BLaER1 treated with 17β-estradiol and CSF1 and Interleukin-3, amounts not matched to agents 10 nM and 100 nM (cell line): ENCODE measurements around the gene PLEKHA7.

Experiments used
- H3K27ac ChIP-seq, 11 experiments: shearing (Covaris generic); formaldehyde crosslinking; 2 replicates each; pipeline ENCODE4 v1.8.1; 2022
- H3K27me3 ChIP-seq, 11 experiments: shearing (Covaris generic); formaldehyde crosslinking; 2 replicates each; pipeline ENCODE4 v1.8.1; 2022
- H3K36me3 ChIP-seq, 11 experiments: shearing (Covaris generic); formaldehyde crosslinking; 2 replicates each; pipeline ENCODE4 v1.8.1; 2022
- H3K4me1 ChIP-seq, 10 experiments: shearing (Covaris generic); formaldehyde crosslinking; 2 replicates each; pipeline ENCODE4 v1.8.1; 2022
- H3K4me2 ChIP-seq, 11 experiments: shearing (Covaris generic); formaldehyde crosslinking; 2 replicates each; pipeline ENCODE4 v1.8.1; 2022
- H3K4me3 ChIP-seq, 10 experiments: shearing (Covaris generic); formaldehyde crosslinking; 2 replicates each; pipeline ENCODE4 v1.8.1; 2022
- H3K9ac ChIP-seq, 11 experiments: shearing (Covaris generic); formaldehyde crosslinking; 2 replicates each; pipeline ENCODE4 v1.8.1; 2022
- H3K9me3 ChIP-seq, 11 experiments: shearing (Covaris generic); formaldehyde crosslinking; replicated peaks in 1 of 11; 2 replicates each; pipeline ENCODE4 v1.8.1; 2022
- H4K20me1 ChIP-seq, 11 experiments: shearing (Covaris generic); formaldehyde crosslinking; 2 replicates each; pipeline ENCODE4 v1.8.1; 2022
- Cebpa-rat ChIP-seq, 11 experiments: shearing (Covaris generic); IDR thresholded peaks; 2 replicates each; pipeline ENCODE4 v1.8.1; 2022

The PLEKHA7 gene

DNA sequence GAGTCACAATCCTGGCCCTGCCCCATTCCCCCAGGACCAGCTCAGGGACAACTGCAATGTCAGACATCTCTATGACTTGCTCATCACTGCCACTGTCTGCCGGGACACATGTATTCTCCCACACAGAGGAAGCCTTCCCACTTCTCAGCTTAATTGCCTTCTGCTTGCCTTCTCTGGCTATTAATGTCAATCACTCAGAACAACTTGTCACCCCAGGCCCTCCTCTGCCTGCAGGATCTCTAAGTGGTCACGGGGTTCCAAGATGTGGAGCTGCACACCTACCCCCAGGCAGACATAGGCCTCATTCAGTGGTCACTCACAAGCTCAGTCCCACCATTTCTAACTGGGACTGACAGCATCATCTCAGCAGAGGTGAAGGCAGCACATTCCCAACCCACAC is 15.1 kb downstream of the PLEKHA7 start:
- Histone ChIP-seq H3K36me3 (no peaks in the 10 kb centered on the region), H3K4me3 (no peak overlapping the region), H4K20me1 (no peaks in the 10 kb centered on the region), H3K27ac (no peak overlapping the region), H3K4me2 (no peak overlapping the region), H3K9ac (no peak overlapping the region), H3K27me3 (no peaks in the 10 kb centered on the region), H3K9me3 (no peaks in the 10 kb centered on the region), H3K4me1 (no peaks in the 10 kb centered on the region)
- no peak for TF ChIP-seq Cebpa-rat (IDR thresholded peaks at IDR 0.05)

DNA sequence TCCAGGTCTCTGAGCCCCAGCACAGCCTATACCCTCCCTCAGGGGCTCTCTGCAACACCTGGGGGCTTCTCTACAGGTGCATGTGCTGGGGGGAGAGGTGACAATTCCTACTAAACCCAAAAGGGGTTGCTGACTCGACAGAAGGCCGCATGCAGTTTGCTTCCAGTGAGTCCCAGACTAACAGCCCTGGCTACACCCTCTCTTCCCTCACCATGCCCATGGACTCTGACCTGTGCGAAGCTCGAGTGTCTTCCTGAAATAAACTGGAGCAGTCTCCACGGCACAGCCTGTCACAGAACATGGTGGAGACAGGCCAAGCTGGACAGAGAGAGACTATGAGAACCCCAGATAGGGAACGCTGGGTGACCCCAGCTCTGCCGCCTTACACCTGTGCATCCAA is 16.6 kb downstream of the PLEKHA7 start:
- Histone ChIP-seq H3K4me1 (no peaks in the 10 kb centered on the region), H3K9ac (no peak overlapping the region), H3K4me3 (no peak overlapping the region), H4K20me1 (no peaks in the 10 kb centered on the region), H3K36me3 (no peaks in the 10 kb centered on the region), H3K27ac (no peak overlapping the region), H3K9me3 (no peaks in the 10 kb centered on the region), H3K27me3 (no peaks in the 10 kb centered on the region), H3K4me2 (no peak overlapping the region)
- TF ChIP-seq Cebpa-rat (IDR thresholded peaks at IDR 0.05), result no peak

DNA sequence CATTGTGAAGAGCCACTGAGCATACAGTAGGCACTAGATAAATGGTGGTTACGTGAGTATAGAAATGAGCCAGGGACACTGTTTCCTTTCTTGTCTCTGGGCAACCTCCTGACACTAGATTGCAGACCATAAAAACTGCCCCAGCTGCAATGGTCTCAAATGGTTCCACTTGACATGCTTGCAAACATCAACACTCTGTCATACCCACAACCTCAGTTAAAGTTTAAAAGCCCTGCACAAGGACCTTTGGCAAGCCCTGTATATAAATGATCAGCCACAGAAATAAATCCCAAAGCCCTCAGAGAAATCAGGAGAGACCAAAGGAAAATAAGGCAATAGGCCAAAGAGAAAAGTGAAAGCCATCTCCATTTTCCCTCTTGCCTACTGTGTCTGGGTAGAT is 20.7 kb downstream of the PLEKHA7 start:
- H3K4me2 ChIP-seq, result no peak overlapping the region
- no peaks in the 10 kb centered on the region for H4K20me1 ChIP-seq
- no peaks in the 10 kb centered on the region for H3K9me3 ChIP-seq
- H3K36me3 ChIP-seq, result no peaks in the 10 kb centered on the region
- TF ChIP-seq Cebpa-rat (IDR thresholded peaks at IDR 0.05), result no peak
- H3K4me3 ChIP-seq, result no peak overlapping the region
- H3K27me3 ChIP-seq, result no peaks in the 10 kb centered on the region
- H3K4me1 ChIP-seq, result no peaks in the 10 kb centered on the region
- no peak overlapping the region for H3K27ac ChIP-seq
- no peak overlapping the region for H3K9ac ChIP-seq

DNA sequence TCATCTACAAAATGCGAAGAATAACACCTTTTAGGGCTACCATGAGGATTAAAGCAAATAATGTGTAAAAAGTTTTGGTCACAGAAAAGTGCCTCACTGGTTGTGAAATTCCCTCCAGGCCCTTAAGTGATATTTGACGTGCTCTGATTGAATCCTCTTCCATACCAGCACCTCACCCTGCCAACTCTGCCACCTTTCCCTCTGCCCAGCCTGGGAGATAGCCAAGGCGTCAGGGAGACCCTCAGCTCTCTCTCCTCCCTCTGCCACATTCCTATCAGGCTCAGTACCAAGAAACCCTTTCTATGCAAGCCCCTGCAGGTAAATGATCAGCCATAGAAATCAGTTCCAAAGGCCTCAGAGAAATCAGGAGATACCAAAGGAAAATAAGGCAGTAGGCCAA is 21.4 kb downstream of the PLEKHA7 start:
- Histone ChIP-seq H4K20me1 (no peaks in the 10 kb centered on the region), H3K27me3 (no peaks in the 10 kb centered on the region), H3K36me3 (no peaks in the 10 kb centered on the region), H3K4me1 (no peaks in the 10 kb centered on the region), H3K27ac (no peak overlapping the region), H3K4me2 (no peak overlapping the region), H3K4me3 (no peak overlapping the region), H3K9ac (no peak overlapping the region), H3K9me3 (no peaks in the 10 kb centered on the region)
- no peak for TF ChIP-seq Cebpa-rat (IDR thresholded peaks at IDR 0.05)

DNA sequence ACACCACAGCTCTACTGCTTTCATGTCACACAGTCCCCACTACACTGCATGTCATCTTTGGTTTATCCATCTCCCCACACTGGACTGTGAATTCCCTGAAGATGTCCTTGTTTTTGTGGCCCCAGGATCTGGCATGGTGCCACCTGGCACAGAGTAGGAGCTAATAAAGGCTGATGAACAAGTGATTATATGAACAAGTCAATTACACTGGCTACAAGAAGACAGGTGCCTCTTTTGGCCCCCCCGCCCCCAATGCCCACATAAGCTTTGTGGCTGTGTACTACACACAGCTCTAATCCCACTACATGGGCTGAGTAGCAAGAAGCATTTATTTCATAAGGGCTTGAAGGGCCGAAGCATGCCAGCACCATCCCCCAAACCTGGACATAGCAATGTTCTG is 24.7 kb downstream of the PLEKHA7 start:
- no peaks in the 10 kb centered on the region for H3K9me3 ChIP-seq
- H3K4me2 ChIP-seq, result no peak overlapping the region
- peaks cover 5 to 11% (median 8%) of the 10 kb centered on the region in 10 experiments; a peak in 16 of 20 replicates for H3K4me1 ChIP-seq
- H4K20me1 ChIP-seq, result no peaks in the 10 kb centered on the region
- TF ChIP-seq Cebpa-rat (IDR thresholded peaks at IDR 0.05), result no peak
- H3K27ac ChIP-seq, result no peak overlapping the region
- H3K9ac ChIP-seq, result no peak overlapping the region
- no peaks in the 10 kb centered on the region for H3K27me3 ChIP-seq
- H3K4me3 ChIP-seq, result no peak overlapping the region
- no peaks in the 10 kb centered on the region for H3K36me3 ChIP-seq

DNA sequence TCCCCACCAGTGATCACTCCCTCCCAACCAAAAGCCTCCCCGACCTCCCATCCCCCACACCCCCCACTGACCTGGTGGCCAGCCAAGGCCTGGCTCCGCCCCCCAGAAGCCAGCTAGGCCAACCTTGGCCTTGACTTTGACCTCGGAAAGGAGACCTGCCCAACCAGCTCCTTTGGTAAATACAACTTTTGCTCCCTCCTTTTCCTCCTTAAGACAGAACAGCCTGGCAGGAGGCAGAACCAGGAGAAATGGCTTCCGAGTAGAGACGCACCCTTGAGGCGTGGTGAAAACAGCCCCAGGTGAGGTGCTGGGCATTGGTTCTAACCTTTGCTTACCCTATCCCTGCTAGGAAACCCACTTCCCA is 27.0 kb downstream of the PLEKHA7 start:
- Histone ChIP-seq H3K36me3 (no peaks in the 10 kb centered on the region), H3K4me2 (no peak overlapping the region), H3K9me3 (no peaks in the 10 kb centered on the region), H3K4me3 (no peak overlapping the region), H3K27me3 (no peaks in the 10 kb centered on the region), H4K20me1 (no peaks in the 10 kb centered on the region), H3K27ac (no peak overlapping the region), H3K9ac (no peak overlapping the region), H3K4me1 (peaks cover 5 to 15% (median 8%) of the 10 kb centered on the region in 10 experiments; a peak in 16 of 20 replicates)
- TF ChIP-seq Cebpa-rat (IDR thresholded peaks at IDR 0.05), result no peak

DNA sequence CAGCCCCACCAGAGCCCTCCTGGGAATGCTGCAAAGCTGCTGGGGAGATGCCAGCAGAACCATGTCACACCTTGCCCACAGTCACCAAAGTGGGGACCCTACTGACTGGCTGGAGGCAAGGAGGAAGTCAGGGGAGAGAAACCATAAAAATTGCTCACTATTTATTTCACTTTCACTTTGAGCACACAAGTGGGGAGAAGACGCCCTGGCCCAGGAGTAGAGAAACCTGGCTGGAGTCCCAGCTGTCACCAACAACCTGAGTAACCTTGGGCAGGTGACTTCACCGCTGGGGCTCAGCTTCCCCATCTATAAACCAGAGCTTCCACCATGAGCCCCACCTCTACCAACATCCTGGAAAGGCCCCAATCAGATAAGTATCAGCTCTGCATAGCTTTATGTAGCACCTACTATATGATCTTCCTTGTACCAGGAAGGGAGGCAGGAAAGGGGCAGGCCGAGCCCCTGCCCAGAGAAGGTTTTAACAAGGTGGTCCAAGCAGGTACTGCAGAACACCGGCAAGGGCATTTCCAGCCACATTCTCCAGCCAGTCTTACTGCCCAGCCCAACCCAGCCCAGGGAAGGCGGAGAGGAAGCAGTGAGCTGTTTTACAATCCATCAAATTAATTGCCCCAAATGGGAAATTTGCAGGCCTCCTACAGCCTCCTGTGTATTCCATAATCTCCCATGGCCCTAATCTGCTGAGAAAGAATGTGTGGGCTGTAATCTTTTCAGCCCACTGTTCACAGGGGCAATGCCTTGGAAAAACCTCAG is 27.6 kb downstream of the PLEKHA7 start:
- H3K4me2 ChIP-seq, result peak overlapping the region; percentile 36 to 65 (median 49); a peak in 20 of 22 replicates
- no peak overlapping the region for H3K9ac ChIP-seq
- H4K20me1 ChIP-seq, result no peaks in the 10 kb centered on the region
- no peak overlapping the region for H3K4me3 ChIP-seq
- TF ChIP-seq Cebpa-rat (IDR thresholded peaks at IDR 0.05), result no peak
- H3K27me3 ChIP-seq, result no peaks in the 10 kb centered on the region
- peaks cover 5 to 15% (median 8%) of the 10 kb centered on the region in 10 experiments; a peak in 16 of 20 replicates for H3K4me1 ChIP-seq
- no peak overlapping the region for H3K27ac ChIP-seq
- H3K9me3 ChIP-seq, result no peaks in the 10 kb centered on the region
- no peaks in the 10 kb centered on the region for H3K36me3 ChIP-seq

DNA sequence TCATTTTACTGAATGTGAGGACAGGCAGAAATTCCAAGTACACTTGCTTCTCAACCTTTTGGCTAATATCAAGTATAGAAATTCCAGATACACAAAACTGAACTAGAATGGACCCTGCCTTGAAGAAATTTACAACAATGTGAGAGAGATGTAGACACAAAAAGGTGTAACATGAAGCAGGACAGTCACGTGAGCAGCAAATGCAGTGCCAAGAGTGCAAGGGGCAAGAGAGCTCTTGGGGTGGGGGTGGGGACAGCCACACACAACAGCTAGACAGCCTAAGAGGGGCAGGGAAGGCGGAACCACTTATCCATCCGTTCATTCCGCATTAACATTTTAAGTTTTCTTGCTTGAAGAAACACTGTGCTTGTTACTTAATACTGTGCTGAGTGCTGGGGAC is 28.9 kb downstream of the PLEKHA7 start:
- Histone ChIP-seq H4K20me1 (no peaks in the 10 kb centered on the region), H3K27ac (no peak overlapping the region), H3K4me2 (no peak overlapping the region), H3K9ac (no peak overlapping the region), H3K36me3 (no peaks in the 10 kb centered on the region), H3K4me1 (peaks cover 5 to 15% (median 8%) of the 10 kb centered on the region in 10 experiments; a peak in 16 of 20 replicates), H3K4me3 (no peak overlapping the region), H3K9me3 (no peaks in the 10 kb centered on the region), H3K27me3 (no peaks in the 10 kb centered on the region)
- TF ChIP-seq Cebpa-rat (IDR thresholded peaks at IDR 0.05), result no peak

DNA sequence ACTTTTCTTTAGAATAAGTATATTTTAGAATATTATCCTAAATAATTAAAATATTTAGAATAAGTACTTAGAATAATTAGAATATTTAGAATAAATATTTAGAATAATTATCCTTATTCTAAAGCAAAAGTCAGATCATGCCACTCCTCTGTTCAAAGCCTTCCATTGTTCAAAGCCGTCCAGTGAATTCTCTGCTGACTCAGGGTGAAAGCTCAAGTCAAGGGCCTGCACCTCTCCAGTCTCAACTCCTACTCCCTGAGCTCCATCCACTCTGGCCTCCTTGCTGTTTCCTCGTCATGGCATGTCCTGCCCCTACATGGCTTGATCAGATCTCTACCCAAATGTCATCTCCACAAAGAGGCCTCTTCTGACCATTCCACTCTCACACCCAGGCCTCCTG is 30.0 kb downstream of the PLEKHA7 start:
- Histone ChIP-seq H3K36me3 (no peaks in the 10 kb centered on the region), H3K9ac (no peak overlapping the region), H3K27ac (no peak overlapping the region), H4K20me1 (no peaks in the 10 kb centered on the region), H3K4me3 (no peak overlapping the region), H3K9me3 (no peaks in the 10 kb centered on the region), H3K4me2 (no peak overlapping the region), H3K4me1 (peaks cover 5 to 15% (median 8%) of the 10 kb centered on the region in 10 experiments; a peak in 16 of 20 replicates), H3K27me3 (no peaks in the 10 kb centered on the region)
- no peak for TF ChIP-seq Cebpa-rat (IDR thresholded peaks at IDR 0.05)

DNA sequence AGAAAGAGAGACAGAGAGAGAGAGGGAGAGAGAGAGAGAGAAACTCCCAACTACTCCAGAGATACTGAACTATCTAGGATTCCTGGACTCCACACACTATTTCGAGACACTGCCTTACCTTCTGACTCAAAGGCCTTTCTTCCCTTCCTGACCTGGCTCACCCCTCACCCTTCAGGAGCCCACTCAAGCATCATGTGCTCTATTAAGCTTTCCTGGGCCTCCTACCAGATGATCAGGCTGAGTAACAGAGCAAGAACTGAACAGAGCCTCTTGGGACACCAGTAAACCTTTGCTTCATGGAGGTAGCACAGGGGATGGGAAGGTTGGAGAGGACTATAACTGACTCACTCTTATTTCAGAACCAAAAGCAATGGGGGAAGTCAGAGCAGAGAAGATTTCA is 31.4 kb downstream of the PLEKHA7 start:
- TF ChIP-seq Cebpa-rat (IDR thresholded peaks at IDR 0.05), result no peak
- no peaks in the 10 kb centered on the region for H3K27me3 ChIP-seq
- H3K9me3 ChIP-seq, result no peaks in the 10 kb centered on the region
- H3K36me3 ChIP-seq, result no peaks in the 10 kb centered on the region
- H3K27ac ChIP-seq, result no peak overlapping the region
- no peaks in the 10 kb centered on the region for H4K20me1 ChIP-seq
- H3K4me2 ChIP-seq, result peak overlapping the region in 2 of 11 experiments; percentile 4 to 24; a peak in 1 of 22 replicates
- peaks cover 5 to 15% (median 8%) of the 10 kb centered on the region in 10 experiments; a peak in 16 of 20 replicates for H3K4me1 ChIP-seq
- H3K9ac ChIP-seq, result no peak overlapping the region
- no peak overlapping the region for H3K4me3 ChIP-seq
